NOMO-1 treated with DMSO at 0.1 percent for 48 hours (cell line): ENCODE results near the gene MED12L.

Source experiments
- DNase-seq: peaks from one replicate; lab custom pipeline; 2025; ENCODE audit not compliant: unreplicated experiment; lab: John Stamatoyannopoulos, UW

Gene MED12L

GRCh38 chr3:151403246-151403645 lies 317.8 kb downstream of the MED12L start:
- no peak for DNase-seq

DNA sequence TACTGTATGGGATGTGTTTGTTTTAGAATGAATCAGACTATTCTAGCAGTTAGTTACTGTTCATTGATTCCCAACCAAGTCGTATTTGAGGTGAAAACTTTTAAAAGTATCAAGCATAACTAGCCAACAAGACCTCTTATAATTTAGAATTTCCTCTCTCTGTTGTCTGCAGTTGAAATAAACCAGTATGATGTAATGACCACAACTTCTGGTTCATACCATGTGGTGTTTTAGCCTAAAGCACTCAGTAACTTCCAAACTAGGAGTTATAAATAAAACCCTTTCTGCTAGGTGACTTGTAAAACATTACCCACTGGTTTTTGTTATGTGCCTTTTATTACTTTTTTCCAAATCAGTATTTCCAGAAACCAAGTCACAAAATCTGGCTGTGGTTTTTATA lies 318.9 kb downstream of the MED12L start:
- DNase-seq, result peak; percentile 62

DNA sequence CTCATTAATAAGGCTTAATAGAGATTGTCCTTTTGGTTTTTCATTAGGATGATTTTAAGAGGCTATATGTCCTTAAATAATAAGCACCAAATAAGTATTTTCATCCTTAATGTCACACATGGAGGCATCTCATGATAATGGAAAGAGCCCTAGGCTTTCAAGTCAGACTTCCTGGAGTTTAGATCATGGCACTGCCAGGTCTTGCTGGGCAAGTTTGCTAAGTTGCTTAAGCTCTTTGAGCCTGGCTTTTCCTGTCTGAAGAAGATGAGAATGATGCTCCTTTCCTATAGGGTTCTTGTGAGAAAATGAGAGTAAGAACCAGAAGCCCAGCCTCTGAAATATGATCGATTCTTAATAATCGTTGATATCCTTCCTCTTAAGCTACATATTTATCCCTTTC lies 322.5 kb downstream of the MED12L start:
- DNase-seq, result no peak

- no peak for DNase-seq
Measured at GRCh38 chr3:151410891-151411559, 325.6 kb downstream of the MED12L start.

- DNase-seq, result peak; percentile 9
Measured at GRCh38 chr3:151412989-151413388, 327.5 kb downstream of the MED12L start.

DNA sequence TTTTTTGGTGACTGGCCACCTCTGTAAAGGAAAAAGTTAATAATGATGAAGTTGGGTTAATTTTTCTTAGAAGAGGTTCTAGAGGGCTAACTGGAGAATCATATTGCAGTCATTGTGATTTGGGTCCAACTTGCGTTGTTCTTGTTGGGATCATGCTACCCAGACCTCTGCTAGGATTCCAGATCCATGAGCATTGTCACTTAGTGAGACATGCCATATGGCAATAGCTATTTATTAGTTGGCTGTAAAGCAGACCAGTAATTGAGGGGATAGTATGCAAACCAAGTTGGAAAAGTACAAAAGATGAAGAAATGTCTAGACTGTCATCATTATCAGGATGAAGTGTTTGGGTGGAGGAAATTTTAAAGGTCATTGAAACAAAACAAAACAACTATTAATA lies 329.8 kb downstream of the MED12L start:
- DNase-seq, result no peak

DNA sequence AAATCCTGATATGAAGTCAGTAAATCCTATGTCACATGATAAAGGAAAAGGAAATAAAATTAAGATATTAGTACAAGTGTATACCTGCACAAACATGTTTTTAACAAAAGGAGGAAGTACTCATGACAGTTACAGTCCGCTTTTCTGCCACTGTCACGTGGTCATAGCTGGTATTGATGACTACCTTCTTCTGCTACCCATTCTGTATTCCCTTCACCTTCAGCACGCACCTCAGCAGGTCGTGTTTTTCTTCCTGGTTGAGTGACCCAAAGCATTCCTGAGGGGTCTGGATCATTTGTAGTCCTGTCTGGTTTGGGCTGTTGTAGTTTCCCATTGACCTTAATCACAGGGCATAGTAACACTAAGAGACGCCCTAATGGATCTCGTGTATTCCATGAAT lies 334.3 kb downstream of the MED12L start:
- DNase-seq, result no peak

- peak; percentile 35 for DNase-seq
Measured at GRCh38 chr3:151421938-151422337, 336.5 kb downstream of the MED12L start.

GRCh38 chr3:151423091-151423490 lies 337.6 kb downstream of the MED12L start:
- no peak for DNase-seq

GRCh38 chr3:151425627-151426340 lies 340.3 kb downstream of the MED12L start:
- DNase-seq, result peak; percentile 28

DNA sequence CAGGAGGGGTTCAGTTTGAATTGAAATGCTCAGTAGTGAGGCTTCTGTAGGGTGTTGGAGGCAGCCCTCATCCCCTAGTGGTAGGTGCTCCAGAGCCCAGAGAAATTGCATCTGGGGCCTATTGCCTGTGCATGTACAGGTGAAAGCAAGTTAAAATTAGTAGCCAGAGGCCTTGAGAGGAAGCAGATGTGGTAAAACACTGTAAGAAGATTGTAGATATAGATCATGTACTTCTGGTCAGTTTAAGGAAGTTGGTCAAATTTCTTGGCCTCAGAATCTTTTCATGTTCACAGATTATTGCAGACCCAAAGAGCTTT lies 340.8 kb downstream of the MED12L start:
- DNase-seq, result peak; percentile 84

GRCh38 chr3:151428386-151428785 lies 342.9 kb downstream of the MED12L start:
- no peak for DNase-seq

- no peak for DNase-seq
Measured at GRCh38 chr3:151430821-151431484, 345.5 kb downstream of the MED12L start.

GRCh38 chr3:151431940-151432339 lies 346.5 kb downstream of the MED12L start:
- no peak for DNase-seq

- DNase-seq, result no peak
Measured at GRCh38 chr3:151432616-151433372, 347.3 kb downstream of the MED12L start.

- no peak for DNase-seq
Measured at GRCh38 chr3:151434151-151434890, 348.9 kb downstream of the MED12L start.

- DNase-seq, result no peak
Measured at GRCh38 chr3:151436675-151437446, 351.4 kb downstream of the MED12L start.

- no peak for DNase-seq
Measured at GRCh38 chr3:151437906-151438305, 352.4 kb downstream of the MED12L start.

GRCh38 chr3:151439652-151440125 lies 354.2 kb downstream of the MED12L start:
- DNase-seq, result peak; percentile 88

DNA sequence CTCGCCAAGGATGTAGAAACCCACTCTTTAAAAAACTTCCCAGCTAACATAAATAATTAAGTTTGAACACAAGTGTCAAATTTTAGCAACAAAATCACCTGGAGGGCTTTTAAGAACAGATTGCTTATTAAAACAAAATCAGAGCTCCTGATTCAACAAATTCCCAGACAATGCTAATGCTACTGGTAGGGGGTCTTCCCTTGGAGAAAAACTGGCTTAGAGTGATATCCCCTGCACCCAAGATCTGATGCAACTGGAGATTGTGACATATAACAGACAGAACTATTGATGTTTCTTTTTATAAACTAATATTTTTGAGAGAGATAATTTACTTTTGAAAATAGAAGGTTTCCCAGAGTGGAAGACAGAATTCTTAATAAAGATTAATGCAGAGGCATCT lies 355.5 kb downstream of the MED12L start:
- DNase-seq, result no peak
